Astrocyte (in vitro differentiated cells and primary cell): ENCODE measurements around the gene ACSS3.

Source experiments
- EZH2 ChIP-seq: IDR thresholded peaks from 2 replicates; pipeline ENCODE4 v1.6.1; 2012; ENCODE audit warnings: mild to moderate bottlenecking, low read length, inconsistent platforms; ENCODE audit not compliant: insufficient read depth
- TF ChIP-seq, protein P1 (sequence below): IDR thresholded peaks from 2 replicates; pipeline ENCODE4 v1.5.1; 2011; ENCODE audit warnings: low read depth, mild to moderate bottlenecking, inconsistent platforms, low read length, moderate library complexity; ENCODE audit not compliant: insufficient read depth

DNA sequence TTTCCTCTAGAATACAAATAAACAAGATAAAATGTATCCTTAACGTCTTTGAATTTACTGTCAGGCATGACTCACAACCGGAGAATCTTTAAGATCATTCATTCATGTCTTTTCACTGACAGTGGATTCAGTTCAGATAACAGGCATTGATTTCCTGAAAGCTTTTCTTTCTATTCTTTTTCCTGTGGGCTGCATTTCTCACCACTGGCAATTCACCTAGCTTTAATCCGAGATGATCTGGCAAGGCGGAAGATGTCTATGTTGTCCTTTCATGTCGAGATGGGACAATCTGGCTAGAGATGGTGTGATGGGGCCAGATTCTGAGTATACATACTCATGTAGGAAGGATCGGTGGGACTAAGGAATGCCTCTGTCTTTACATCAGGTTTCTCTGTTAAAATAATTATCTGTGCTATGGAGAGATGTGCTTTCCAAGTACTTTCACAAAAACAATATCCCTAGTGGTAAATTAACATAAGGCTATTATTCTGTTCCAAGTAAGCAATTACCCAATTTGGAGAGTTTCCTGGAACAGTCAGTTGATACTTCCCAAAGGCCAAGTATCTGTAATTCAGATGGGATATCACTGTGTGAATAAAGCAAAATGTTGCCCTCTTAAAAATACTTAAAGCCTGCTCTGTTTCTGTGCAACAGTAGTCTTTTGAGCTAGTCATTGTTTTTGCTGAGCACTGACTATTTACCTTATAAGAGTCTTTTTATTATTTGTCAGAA lies 17.8 kb downstream of the ACSS3 start:
- TF ChIP-seq, protein P1, sequence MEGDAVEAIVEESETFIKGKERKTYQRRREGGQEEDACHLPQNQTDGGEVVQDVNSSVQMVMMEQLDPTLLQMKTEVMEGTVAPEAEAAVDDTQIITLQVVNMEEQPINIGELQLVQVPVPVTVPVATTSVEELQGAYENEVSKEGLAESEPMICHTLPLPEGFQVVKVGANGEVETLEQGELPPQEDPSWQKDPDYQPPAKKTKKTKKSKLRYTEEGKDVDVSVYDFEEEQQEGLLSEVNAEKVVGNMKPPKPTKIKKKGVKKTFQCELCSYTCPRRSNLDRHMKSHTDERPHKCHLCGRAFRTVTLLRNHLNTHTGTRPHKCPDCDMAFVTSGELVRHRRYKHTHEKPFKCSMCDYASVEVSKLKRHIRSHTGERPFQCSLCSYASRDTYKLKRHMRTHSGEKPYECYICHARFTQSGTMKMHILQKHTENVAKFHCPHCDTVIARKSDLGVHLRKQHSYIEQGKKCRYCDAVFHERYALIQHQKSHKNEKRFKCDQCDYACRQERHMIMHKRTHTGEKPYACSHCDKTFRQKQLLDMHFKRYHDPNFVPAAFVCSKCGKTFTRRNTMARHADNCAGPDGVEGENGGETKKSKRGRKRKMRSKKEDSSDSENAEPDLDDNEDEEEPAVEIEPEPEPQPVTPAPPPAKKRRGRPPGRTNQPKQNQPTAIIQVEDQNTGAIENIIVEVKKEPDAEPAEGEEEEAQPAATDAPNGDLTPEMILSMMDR: no peak
- no peak for TF ChIP-seq EZH2
